HG02759 (cell line): ENCODE data around the gene TRMT61A.

ENCODE experiments used
- ATAC-seq: cut with Tn5 transposase; IDR thresholded peaks from one replicate; pipeline ENCODE4 v1.9.1; 2021; ENCODE audit warnings: mild to moderate bottlenecking, moderate library complexity; ENCODE audit not compliant: unreplicated experiment

The TRMT61A gene

DNA sequence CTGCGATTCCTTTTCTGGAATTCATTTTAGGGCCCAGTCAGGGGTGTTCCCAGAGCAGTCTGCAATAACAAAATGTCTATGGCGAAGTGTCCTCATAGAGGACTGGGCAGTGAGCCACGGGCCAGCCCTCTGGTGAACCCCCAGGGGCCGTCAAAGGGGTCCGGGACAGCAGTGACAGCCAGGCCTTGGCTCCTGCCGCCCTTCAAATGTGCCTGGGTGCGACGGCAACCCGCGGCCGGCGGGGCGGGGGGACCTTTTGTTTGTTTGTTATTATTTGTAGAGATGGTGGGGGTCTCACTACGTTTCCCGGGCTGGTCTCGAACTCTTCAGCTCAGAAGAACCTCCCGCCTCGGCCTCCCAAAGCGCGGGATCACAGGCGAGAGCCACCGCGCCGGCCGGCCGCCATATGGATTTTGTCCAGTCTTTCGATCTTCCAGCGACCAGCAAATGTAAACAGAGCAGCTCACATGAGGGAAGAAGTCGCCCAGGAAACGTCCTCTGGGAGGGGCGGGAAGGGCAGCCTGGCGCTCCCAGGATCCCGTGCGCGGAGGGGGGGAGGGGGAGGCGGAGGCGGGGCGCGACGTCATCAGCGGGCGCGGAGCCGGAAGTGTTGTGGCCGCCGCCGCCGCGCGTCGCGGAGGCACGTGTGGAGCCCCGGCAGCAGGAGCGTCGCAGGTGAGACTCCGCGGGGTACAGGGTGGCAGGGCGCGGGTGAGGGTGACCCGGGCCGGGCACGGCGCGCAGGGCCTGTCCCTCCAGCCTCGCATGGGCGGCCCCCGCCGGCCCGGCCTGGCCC lies at the start of gene TRMT61A:
Gene TRMT61A, plus strand, starts transcription at position 610 of the 796 bp plus-strand sequence. CDS start 783 bp downstream, outside the sequence.
- peak; percentile 51 for ATAC-seq

DNA sequence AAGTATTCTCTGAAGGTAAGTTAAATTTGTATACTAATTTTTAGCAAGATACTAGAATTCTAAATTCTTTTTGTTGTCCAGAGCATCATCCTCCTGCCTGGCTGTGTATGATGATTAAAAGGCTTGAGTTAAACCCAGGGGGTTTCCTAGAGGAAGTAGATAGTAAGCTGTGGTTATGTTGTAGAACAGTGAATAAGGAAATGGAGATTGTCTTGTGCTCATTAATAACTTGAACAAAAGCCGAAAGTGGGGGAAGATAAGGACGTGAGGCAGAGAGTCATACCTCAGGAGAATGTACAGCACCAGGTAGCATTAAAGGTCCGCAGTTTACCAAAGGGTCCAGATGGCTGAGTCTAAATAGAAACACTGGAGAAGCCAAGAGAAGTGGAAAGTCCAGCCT lies 48.4 kb upstream of the TRMT61A start:
- ATAC-seq: peak; percentile 91

DNA sequence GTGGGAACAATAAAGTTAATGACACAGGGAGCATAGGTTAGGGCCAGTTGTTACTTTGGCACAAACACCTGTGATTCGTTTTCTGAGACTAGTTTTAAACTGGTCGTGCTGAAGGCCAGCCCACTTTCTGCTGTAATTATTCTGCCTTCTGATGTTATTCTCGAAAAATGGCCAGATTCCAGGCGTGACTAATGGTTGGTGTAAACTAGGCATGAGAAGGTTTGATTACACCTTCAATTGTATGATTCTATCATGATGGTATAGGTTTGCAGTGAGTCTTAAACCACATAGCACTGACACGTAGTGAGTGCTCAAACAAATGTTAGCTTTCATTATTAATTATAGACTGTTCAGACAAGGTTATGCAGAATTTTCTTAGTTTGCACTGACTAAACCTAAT lies 45.4 kb upstream of the TRMT61A start:
- ATAC-seq: no peak

DNA sequence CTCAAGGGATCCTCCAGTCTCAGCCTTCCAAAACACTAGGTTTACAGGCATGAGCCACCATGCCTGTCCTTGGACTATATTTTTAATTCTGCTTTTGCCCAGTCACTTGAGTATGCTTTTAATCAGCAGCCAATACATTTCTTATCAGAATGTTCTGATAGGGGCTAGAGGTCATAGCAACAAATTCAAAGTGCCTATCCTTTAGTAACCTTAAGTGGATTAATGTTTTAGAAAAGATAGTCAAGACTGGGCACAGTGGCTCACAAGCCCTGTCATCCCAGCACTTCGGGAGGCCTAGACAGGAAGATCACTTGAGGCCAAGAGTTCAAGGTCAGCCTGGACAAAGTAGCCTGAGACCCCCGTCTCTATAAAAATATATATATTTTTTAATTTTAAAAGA lies 43.5 kb upstream of the TRMT61A start:
- no peak for ATAC-seq

DNA sequence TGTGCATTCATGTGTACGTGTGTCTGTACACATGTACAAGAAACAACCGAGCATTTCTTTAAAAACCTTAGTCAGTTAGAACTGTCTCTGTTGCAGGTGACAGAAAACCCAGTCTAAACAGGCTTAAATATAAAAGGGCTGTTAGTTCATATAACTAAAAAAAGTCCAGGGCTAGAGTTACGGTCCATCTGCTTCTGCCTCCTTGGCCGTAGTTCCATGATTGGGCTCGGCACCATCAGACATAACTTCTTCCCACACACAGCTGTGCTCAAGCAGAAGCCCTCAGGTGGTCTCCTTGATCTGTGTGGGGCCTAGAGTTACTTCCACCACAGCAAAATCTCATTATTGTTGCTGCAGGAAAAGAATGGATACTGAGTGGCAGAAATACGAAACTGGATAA lies 40.9 kb upstream of the TRMT61A start:
- no peak for ATAC-seq

DNA sequence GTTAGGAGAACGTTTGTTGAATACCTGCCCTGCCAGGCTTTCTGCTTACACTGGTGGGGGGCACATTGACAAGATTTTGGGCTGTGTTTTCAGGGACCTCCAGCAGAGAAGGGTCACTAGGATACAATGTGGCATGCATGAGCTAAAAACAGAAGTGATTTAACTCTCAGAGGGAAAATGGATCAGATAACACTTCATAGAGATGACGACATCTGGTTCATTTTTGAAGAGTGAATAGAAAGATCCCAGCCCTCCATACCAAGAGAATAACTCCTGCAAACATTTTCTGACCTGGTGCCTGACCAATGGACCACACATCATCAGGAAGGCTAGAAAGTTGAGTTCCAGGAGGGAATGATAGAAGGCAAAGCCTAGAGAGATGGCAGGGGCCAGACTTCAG lies 40.0 kb upstream of the TRMT61A start:
- no peak for ATAC-seq

DNA sequence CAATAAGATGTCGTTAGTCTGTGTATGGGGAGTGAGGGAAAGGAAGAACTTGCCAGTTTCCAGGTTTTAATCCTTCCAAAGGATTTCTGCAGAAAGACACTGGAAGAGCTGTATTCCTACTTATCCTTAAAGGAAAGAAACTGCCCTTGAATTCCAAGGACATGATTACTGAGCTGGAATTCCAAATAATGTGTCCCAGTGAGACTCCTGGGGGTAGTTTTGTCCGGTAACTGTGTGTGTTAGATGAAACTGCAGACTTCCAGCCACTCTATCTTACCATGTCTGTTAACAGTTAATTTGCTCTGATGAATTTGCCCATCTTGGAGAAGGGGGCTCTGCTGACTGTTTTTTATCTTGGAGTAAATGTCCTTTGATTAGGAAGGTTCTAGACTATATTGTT lies 39.4 kb upstream of the TRMT61A start:
- no peak for ATAC-seq

DNA sequence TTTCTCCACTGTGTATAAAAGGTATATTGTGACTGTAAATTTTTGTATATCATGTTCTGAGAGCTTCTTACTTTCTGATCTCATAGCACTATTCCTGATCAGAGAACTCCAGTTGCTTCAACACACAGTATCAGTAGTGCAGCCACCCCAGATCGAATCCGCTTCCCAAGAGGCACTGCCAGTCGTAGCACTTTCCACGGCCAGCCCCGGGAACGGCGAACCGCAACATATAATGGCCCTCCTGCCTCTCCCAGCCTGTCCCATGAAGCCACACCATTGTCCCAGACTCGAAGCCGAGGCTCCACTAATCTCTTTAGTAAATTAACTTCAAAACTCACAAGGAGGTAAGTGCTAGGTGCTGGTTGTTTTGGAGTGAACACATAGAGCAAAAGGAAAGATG lies 37.3 kb upstream of the TRMT61A start:
- ATAC-seq: no peak

DNA sequence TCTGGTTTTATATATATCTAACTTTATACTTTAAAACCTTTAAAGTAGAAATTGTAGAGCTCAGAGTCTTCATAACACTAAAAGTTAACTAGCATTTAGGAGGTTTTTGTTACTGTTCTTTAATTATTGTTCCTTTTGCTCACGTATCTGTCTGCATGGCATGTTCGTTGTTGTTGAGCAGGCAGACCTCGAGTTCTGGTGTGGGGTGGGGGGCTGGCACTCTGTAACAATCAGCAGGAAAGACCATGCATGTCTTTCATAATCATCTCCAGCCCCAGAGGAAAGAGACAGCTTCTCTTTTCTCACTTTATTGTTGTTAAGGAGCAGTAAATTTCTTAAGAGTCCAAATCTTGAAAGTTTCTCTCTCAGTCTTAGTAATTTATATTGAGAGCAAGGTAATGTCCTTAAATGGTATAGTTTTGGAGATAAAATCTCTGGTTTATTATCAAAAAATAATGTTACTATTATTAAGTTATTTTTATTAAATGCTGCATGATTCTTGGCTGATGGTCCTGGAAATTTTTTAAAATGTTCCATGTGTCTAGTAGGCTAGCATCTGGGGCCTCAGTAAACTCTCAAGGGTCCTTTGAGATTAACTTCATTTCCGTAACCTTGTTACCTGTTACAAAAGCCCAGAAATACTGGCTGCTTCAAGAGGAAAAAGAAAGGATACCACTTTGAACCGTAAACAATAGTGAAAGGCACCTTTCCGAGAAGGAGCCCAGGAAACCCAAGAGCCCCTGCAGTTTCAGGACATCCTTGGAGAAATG lies 36.7 kb upstream of the TRMT61A start:
- no peak for ATAC-seq

DNA sequence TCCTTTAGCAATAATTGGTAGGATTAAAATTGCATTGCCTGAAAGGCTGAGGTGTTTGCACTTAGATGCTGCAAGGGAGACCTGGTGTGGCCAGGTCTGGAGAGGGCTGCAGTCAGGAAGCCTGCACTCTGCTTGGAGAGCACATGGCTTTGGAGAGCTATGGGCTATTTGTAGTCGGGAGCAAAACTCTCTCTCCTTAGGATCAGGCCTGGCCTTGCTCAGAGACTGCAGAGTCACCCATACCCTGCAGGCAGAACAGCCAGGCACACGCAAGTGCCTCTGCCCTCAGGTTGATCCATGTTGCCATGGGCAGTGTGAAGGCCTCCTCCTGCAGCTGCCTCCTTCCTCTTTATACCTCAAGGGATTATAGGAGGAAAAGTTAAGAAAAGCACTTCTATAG lies 33.1 kb upstream of the TRMT61A start:
- ATAC-seq: no peak

DNA sequence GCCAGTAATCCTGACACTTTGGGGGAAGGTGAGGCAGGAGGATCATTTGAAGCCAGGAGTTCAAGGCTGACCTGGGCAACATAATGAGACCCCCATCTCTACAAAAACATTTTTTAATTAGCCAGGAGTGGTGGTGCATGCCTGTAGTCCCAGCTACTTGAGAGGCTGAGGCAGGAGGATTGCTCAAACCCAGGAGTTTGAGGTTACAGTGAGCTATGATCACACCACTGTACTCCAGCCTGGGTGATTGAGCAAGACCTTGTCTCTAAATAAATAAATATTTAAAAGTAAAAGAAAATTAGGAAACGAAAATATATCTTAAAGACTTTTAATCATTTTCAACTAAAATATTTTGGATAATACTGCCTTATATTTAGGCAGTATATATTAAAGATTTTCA lies 32.2 kb upstream of the TRMT61A start:
- no peak for ATAC-seq

DNA sequence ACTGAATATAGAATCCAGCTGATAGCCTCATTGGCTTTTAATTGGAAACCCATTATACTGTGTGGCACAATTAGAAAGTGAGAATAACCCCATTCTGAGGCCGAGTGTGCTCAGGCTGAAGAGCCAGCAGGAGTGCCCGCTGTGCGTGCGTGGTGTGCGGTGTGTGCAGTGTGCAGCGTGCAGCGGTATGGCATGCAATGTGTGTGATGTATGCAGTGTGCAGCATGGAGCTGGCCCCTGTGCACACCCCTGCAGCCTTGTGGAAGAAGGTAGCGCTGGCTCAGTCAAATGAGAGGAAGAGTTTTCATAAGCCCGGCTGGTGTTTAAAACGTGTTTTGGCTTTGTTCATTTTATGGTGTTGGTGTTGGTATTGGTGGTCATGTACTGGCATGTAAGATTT lies 29.3 kb upstream of the TRMT61A start:
- no peak for ATAC-seq

DNA sequence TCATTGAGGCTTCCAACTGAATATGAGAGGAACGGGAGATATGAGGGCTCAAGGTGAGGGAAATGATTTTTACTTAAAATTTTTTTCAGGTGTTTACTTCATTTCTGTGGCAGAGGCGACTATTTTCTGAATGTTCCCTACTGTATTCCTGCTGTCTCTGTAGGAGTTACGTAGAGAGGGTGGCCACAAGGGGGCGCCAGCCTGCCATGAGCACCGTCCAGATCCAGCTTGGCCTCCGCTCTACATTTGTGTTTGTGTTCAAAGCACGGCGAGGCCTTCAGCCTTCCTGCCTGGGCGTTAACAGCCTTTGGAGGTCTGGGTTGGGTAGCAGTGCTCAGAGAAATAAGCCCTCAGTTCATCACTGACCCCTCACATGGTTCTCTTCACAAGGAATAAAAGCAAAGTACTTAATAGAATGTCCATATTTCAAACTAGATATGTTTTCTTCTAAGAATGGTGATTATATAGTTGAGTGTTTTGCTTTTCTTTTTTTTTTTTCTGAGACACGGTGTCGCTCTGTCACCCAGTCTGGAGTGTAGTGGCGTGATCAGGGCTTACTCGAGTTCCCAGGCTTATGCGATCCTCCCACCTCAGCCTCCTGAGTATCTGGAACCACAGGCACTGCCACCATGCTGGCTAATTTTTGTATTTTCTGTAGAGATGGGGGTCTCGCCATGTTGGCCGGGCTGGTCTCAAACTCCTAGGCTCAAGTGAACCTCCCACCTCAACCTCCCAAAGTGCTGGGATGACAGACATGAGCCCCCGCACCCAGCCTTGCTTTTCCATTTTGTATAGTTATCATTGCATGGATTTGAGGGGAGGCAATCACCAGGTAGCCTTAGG lies 28.6 kb upstream of the TRMT61A start:
- no peak for ATAC-seq

DNA sequence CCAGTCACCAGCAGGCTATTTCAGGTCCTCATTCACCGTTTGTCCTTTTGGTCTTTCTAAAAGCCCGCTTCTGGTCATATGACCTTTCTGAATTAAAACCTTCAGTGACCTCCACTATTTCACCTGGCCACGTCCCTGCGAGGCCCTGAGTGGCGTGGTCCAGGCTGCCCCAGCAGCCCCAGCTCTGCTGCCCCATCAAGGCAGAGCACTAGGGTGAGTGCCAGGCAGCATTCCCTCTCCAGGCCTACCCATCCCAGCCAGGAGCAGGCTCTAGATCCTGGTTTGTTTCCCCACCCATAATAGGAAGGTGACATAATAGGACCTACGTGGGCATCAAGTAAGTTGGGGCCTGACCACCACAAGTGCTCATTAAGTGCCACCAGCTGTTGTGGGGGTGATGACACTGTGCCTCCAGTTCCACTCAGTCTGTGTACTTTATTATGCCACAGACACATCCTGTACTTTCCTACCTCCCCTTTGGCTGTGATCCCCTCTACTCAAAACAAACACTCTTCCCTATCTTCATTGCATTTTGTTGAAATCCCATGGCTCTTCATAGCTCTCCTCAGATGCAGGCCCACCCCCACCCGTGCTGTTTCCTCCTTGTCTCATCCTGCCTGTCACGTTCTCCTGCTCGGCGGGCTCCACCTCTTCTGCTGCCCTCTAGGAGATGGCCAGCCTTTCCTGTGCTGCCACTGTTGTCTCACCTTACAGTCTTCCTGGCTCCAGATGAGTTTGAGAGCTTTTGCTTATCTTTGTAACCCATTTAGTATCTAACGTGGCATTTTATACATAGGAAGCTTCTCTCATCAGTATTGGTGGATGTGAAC lies 27.7 kb upstream of the TRMT61A start:
- ATAC-seq: no peak

DNA sequence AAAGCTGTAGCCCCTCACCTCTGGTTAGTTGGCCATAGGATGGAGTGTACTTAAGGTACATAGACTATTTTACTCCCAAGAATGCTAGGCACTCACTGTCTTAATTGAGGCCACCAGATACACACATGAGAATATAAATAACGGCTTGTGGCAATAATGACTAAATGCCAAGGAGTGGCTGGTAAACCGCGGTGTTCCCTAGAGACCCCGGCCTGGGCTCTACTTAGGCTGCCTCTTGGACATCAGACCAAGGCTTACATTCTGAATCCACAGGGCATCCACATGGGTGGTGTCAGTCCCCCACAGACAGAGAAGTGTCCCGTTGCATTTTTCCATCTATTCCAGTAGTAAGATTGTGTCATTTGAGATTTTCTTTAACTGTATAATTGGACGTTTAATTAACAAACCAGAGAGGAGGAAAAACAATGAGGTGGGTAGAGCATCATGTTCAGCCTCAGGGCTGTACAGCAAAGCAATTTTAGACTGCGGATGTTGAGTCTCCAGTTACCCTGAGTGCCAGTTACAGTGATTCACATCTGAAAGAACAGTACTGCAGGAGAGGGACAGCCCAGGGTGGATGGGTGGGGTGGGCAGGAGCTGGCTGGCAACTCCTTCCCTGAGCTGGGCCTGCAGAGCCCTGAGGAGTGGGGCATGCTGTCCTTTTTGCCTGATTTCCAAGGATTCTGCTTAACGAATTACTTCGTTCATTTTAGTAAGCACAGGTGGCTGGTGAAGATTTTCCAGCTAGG lies 26.9 kb upstream of the TRMT61A start:
- ATAC-seq: no peak

DNA sequence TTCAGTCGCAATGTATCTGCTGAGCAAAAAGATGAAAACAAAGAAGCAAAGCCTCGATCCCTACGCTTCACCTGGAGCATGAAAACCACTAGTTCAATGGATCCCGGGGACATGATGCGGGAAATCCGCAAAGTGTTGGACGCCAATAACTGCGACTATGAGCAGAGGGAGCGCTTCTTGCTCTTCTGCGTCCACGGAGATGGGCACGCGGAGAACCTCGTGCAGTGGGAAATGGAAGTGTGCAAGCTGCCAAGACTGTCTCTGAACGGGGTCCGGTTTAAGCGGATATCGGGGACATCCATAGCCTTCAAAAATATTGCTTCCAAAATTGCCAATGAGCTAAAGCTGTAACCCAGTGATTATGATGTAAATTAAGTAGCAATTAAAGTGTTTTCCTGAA lies 26.1 kb upstream of the TRMT61A start:
- ATAC-seq: no peak

DNA sequence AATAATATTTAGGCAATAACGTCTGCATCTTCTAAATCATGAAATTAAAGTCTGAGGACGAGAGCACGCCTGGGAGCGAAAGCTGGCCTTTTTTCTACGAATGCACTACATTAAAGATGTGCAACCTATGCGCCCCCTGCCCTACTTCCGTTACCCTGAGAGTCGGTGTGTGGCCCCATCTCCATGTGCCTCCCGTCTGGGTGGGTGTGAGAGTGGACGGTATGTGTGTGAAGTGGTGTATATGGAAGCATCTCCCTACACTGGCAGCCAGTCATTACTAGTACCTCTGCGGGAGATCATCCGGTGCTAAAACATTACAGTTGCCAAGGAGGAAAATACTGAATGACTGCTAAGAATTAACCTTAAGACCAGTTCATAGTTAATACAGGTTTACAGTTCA lies 25.7 kb upstream of the TRMT61A start:
- ATAC-seq: no peak

DNA sequence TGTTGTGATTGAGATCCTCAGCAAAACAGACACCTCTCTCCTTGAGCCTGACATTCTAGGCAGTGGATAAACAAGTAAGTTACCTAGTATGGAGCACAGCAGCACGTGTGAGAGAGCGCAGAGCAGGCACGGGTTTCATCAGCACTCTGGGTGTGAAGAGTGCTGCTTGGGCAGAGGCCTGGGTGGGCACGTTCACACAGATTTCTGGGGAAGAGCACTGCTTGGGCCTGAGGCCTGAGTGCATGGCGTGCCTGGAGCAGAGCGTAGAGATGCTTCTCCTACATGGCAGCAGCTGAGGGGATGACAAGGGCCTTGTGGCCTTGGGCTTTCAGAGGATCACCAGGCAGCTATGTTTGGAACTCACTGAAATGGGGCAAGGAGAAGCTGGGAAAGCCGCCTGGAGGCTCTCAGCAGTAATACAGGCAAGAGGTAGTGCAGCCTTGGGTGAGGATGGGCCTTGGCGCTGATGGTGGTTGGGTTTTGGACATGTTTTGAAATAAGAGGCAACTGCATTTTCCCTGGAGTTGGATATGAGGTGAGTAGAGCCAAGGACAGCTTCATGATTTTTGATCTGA lies 23.9 kb upstream of the TRMT61A start:
- ATAC-seq: no peak

DNA sequence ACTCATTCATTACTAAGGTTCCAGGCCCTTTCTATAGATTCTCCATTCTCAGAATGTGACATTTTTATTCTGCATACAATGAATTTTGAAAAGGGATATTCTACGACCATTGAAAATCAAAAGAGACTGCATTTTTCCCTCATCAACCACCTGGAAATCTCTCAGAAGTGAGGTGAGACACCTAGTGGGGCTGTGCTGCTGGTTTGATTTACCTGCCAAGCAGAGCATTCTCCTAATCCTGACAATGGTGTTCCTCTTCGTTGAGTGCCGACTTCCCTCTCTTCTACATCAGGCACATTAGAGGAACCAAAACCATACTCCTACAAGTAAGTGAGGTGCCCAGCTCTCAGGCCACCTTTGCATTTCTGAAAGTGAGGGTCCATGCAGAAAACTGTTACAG lies 21.2 kb upstream of the TRMT61A start:
- no peak for ATAC-seq
